HepG2 (cell line): ENCODE results near the gene NLE1. TPM values are rescaled to one million over a fixed set of nuclear protein-coding genes. Genes with fewer than 3 reads are reported as not detected.

Experiments used
- ATAC-seq: fragments of 200-7000 bp; cut with Tn5 transposase; 3 replicates; pipeline ENCODE4 v1.9.1; 2020; ENCODE audit warnings: mild to moderate bottlenecking, moderate library complexity
- BruUV-seq: library from RNA; stranded (reverse); fragments of 400-500 nt; replicated peaks from 2 replicates; lab custom pipeline; 2021; lab: Mats Ljungman, UMichigan
- CTCF ChIA-PET: fragments of 300-600 bp; formaldehyde crosslinking; extraction: SDS; loops from one replicate; lab custom pipeline; 2021; ENCODE audit warnings: low total read pairs, inconsistent platforms, low intra/inter-chr PET ratio; lab: Yijun Ruan, JAX
- POLR2A ChIA-PET: fragments of 350-600 bp; sonication (Branson Sonifier 250); formaldehyde crosslinking; loops from one replicate; lab custom pipeline; 2020; ENCODE audit warnings: antibody characterized with exemption, inconsistent platforms; lab: Yijun Ruan, JAX
- DNase-seq: peaks from one replicate; pipeline ENCODE4 v3.0.0-alpha.2; 2015; ENCODE audit warnings: low spot score
- FAIRE-seq: peaks from 3 replicates; lab custom pipeline; 2011; peaks lifted over from hg19 to GRCh38; lab: Jason Lieb, UNC
- H2AFZ ChIP-seq: one replicate; pipeline ENCODE4 v1.6.1; 2011; ENCODE audit warnings: low read length, inconsistent platforms
- H3K27ac ChIP-seq: fragments of 300-600 bp; 3 replicates; pipeline ENCODE4 v1.8.0; 2011; ENCODE audit warnings: mixed run types, mild to moderate bottlenecking, mixed read lengths, low read length, inconsistent platforms; ENCODE audit not compliant: insufficient read depth; ENCODE audit errors: extremely low read length
- H3K27me3 ChIP-seq, 2 experiments: fragments of 200-600 bp in 1 of 2; 2 replicates in 1 of 2; 3 replicates in 1 of 2; pipeline versions ENCODE4 v1.6.0 to v1.8.0; 2011; ENCODE audit warnings: low read length in 2 of 2, mild to moderate bottlenecking in 2 of 2, moderate library complexity in 2 of 2, inconsistent platforms in 1 of 2; ENCODE audit not compliant: insufficient read depth in 2 of 2, control insufficient read depth in 1 of 2
- H3K36me3 ChIP-seq, 2 experiments: fragments of 200-600 bp in 1 of 2; replicated peaks in 1 of 2; 2 replicates in 1 of 2; 3 replicates in 1 of 2; pipeline versions ENCODE4 v1.5.1 to v1.8.0; 2011; ENCODE audit warnings: low read length in 2 of 2, inconsistent platforms in 1 of 2; ENCODE audit not compliant: insufficient read depth in 2 of 2, control insufficient read depth in 1 of 2
- H3K4me1 ChIP-seq: 2 replicates; pipeline ENCODE4 v1.5.1; 2012; ENCODE audit warnings: low read length, inconsistent platforms; ENCODE audit not compliant: insufficient read depth
- H3K4me2 ChIP-seq: 2 replicates; pipeline ENCODE4 v1.6.0; 2011; ENCODE audit warnings: low read depth, low read length, inconsistent platforms
- H3K4me3 ChIP-seq, 3 experiments: fragments of 200-600 bp in 1 of 3; sonication (generic), shearing (Covaris generic) in 1 of 3; replicated peaks in 1 of 3; 2 replicates each; pipeline ENCODE4 v1.5.1; 2011 to 2016; ENCODE audit warnings: low read length in 3 of 3, inconsistent platforms in 2 of 3, low read depth in 2 of 3, mild to moderate bottlenecking in 2 of 3, control low read depth in 1 of 3, mixed read lengths in 1 of 3; ENCODE audit not compliant: insufficient read depth in 1 of 3
- H3K79me2 ChIP-seq: one replicate; pipeline ENCODE4 v1.6.1; 2011; ENCODE audit warnings: low read length, inconsistent platforms; ENCODE audit not compliant: insufficient read depth
- H3K9ac ChIP-seq: 2 replicates; pipeline ENCODE4 v1.6.0; 2011; ENCODE audit warnings: mild to moderate bottlenecking, low read depth, low read length, inconsistent platforms; ENCODE audit not compliant: insufficient read depth
- H3K9me3 ChIP-seq: 2 replicates; pipeline ENCODE4 v1.5.1; 2012; ENCODE audit warnings: mild to moderate bottlenecking, low read length
- H4K20me1 ChIP-seq: 2 replicates; pipeline ENCODE4 v1.6.0; 2011; ENCODE audit warnings: inconsistent platforms, mild to moderate bottlenecking, low read length, moderate library complexity; ENCODE audit not compliant: insufficient read depth
- ATAD3A ChIP-seq: sonication (generic); formaldehyde crosslinking; IDR thresholded peaks from 2 replicates; pipeline ENCODE4 v1.4.0; 2020; ENCODE audit warnings: missing genetic modification reagents
- CREB1 ChIP-seq, 2 experiments: fragments of 450-650 bp in 1 of 2; IDR thresholded peaks; 2 replicates each; pipeline ENCODE4 v1.6.1; 2016 to 2017; ENCODE audit warnings: control low read depth in 1 of 2, mild to moderate bottlenecking in 1 of 2, missing compliant biosample characterization in 1 of 2, missing genetic modification characterization in 1 of 2
- GFI1 ChIP-seq: sonication (generic); formaldehyde crosslinking; IDR thresholded peaks from 2 replicates; pipeline ENCODE4 v1.5.0; 2020; ENCODE audit warnings: missing genetic modification reagents, mild to moderate bottlenecking, borderline replicate concordance
- HOXA3 ChIP-seq: sonication (generic); formaldehyde crosslinking; IDR thresholded peaks from 2 replicates; pipeline ENCODE4 v1.5.0; 2020; ENCODE audit warnings: missing genetic modification reagents
- KDM6A ChIP-seq: IDR thresholded peaks from 2 replicates; pipeline ENCODE4 v1.6.1; 2016; ENCODE audit warnings: low read depth
- PITX1 ChIP-seq: sonication (generic); formaldehyde crosslinking; IDR thresholded peaks from 2 replicates; pipeline ENCODE4 v1.5.1; 2020; ENCODE audit warnings: mild to moderate bottlenecking, missing genetic modification reagents
- PTBP1 ChIP-seq: fragments of 200-400 bp; formaldehyde crosslinking; IDR thresholded peaks from 2 replicates; pipeline ENCODE4 v1.6.1; 2018; ENCODE audit warnings: low read length, low read depth; ENCODE audit not compliant: poor library complexity, severe bottlenecking
- ZFP36L1 ChIP-seq: sonication (generic); formaldehyde crosslinking; IDR thresholded peaks from 2 replicates; pipeline ENCODE4 v1.8.0; 2022; ENCODE audit warnings: mild to moderate bottlenecking, missing genetic modification reagents, moderate library complexity
- ZNF24 ChIP-seq: fragments of 450-650 bp; IDR thresholded peaks from 2 replicates; pipeline ENCODE4 v1.6.1; 2017; ENCODE audit warnings: antibody characterized with exemption, mild to moderate bottlenecking
- ZNF552 ChIP-seq: sonication (generic); formaldehyde crosslinking; IDR thresholded peaks from 2 replicates; pipeline ENCODE4 v1.9.0; 2022; ENCODE audit warnings: missing genetic modification reagents, mild to moderate bottlenecking, borderline replicate concordance
- ZNF747 ChIP-seq: sonication (generic); formaldehyde crosslinking; IDR thresholded peaks from 2 replicates; pipeline ENCODE4 v1.8.1; 2023; ENCODE audit warnings: missing genetic modification reagents, mild to moderate bottlenecking, borderline replicate concordance
- WGBS: methylation state at CpG from one replicate; pipeline ENCODE4 v1.1.6; 2017; ENCODE audit warnings: low lambda C conversion rate; 5-methylcytosine and 5-hydroxymethylcytosine counted together
- in situ Hi-C: cut with HindIII; loops from 2 replicates; pipeline ENCODE4 v1.10.0; 2017; ENCODE audit warnings: low pct_unique_long_range_greater_than_20kb; ENCODE audit not compliant: extremely low pct_ligation_motif_present
- intact Hi-C: fragments of 100-400 bp; cut with micrococcal nuclease; formaldehyde crosslinking; loops from one replicate; pipeline ENCODE4 v1.10.0; 2022; ENCODE audit not compliant: unreplicated experiment
- polyA plus RNA-seq, 8 experiments: library from polyadenylated mRNA; depleted of rRNA in 3 of 8; stranded (reverse) in 7 of 8; unstranded in 1 of 8; fragments of >200 nt; fragmentation: Illumina TruSeq in 4 of 8; extraction: Trizol in 4 of 8; gene quantifications; 2 replicates each; pipeline versions ENCODE4 v1.2.1 to v1.2.3, GENCODE V29; 2011 to 2016; ENCODE audit warnings: low read depth in 4 of 8, missing spikeins in 1 of 8, mixed read lengths in 1 of 8; ENCODE audit not compliant: insufficient read depth in 1 of 8
- total RNA-seq, 5 experiments: library from RNA; depleted of rRNA; stranded (reverse); fragments of >200 nt; fragmentation: Illumina TruSeq; extraction: Trizol; gene quantifications; 2 replicates each; pipeline ENCODE4 v1.2.3, GENCODE V29; 2016; ENCODE audit warnings: low read depth in 1 of 5
- TF ChIP-seq, protein P1 (sequence below): IDR thresholded peaks from 2 replicates; pipeline ENCODE4 v1.4.0; 2020; ENCODE audit warnings: mild to moderate bottlenecking, missing genetic modification reagents
- TF ChIP-seq, protein P2 (sequence below): IDR thresholded peaks from 2 replicates; pipeline ENCODE4 v1.6.1; 2016; ENCODE audit warnings: low read depth, control low read depth
- TF ChIP-seq, protein P3 (sequence below): sonication (generic); formaldehyde crosslinking; IDR thresholded peaks from 2 replicates; pipeline ENCODE4 v1.4.0; 2020; ENCODE audit warnings: missing genetic modification reagents
- TF ChIP-seq, protein P4 (sequence below): sonication (generic); formaldehyde crosslinking; IDR thresholded peaks from 2 replicates; pipeline ENCODE4 v1.5.0; 2020; ENCODE audit warnings: missing genetic modification reagents, mild to moderate bottlenecking, borderline replicate concordance

The NLE1 gene
- total and polyA plus RNA-seq, 2 of the 13 experiments (the other 11 are each of a cell fraction or from before 2014, with no cell fraction given), result 20.3 to 34.5 TPM

DNA sequence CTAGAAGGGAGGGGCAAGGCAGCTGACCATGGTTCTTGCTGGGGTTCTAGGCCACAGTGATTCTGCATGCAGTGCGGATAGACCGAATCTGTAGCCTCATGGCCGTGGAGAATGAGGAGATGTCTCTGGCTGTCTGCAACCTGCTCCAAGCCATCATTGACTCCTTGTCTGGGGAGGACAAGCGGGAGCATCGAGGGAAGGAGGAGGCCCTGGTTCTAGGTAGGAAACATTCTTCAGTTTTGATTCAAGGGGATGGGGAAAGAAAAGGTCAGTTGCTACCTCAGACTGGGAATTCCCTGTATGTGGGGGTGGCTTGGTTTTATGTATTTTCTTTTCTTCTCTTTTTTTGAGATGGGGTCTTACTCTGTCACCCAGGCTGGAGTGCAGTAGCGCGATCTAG is 13.1 kb upstream of the NLE1 start:
- Histone ChIP-seq H2AFZ (no peak overlapping the region), H3K4me3 (no peak overlapping the region), H3K27ac (no peak overlapping the region), H4K20me1 (no peaks in the 10 kb centered on the region), H3K36me3 (no peaks in the 10 kb centered on the region), H3K4me2 (no peak overlapping the region), H3K4me1 (no peaks in the 10 kb centered on the region), H3K9me3 (no peaks in the 10 kb centered on the region), H3K9ac (no peak overlapping the region), H3K27me3 (peaks cover 0 to 11% of the 10 kb centered on the region in 2 experiments; a peak in 2 of 5 replicates), H3K79me2 (no peaks in the 10 kb centered on the region)
- DNase-seq (no peak), ATAC-seq (no peak), FAIRE-seq (no peak)
- 0% methylated on average over 5 of the region's 7 CpGs for WGBS
- ChIA-PET POLR2A (no interaction called here), CTCF (no interaction called here)
- intact Hi-C loops (no loop called here), in situ Hi-C loops (no loop called here)
- BruUV-seq, result no TSS peak
- TF ChIP-seq, protein P1, sequence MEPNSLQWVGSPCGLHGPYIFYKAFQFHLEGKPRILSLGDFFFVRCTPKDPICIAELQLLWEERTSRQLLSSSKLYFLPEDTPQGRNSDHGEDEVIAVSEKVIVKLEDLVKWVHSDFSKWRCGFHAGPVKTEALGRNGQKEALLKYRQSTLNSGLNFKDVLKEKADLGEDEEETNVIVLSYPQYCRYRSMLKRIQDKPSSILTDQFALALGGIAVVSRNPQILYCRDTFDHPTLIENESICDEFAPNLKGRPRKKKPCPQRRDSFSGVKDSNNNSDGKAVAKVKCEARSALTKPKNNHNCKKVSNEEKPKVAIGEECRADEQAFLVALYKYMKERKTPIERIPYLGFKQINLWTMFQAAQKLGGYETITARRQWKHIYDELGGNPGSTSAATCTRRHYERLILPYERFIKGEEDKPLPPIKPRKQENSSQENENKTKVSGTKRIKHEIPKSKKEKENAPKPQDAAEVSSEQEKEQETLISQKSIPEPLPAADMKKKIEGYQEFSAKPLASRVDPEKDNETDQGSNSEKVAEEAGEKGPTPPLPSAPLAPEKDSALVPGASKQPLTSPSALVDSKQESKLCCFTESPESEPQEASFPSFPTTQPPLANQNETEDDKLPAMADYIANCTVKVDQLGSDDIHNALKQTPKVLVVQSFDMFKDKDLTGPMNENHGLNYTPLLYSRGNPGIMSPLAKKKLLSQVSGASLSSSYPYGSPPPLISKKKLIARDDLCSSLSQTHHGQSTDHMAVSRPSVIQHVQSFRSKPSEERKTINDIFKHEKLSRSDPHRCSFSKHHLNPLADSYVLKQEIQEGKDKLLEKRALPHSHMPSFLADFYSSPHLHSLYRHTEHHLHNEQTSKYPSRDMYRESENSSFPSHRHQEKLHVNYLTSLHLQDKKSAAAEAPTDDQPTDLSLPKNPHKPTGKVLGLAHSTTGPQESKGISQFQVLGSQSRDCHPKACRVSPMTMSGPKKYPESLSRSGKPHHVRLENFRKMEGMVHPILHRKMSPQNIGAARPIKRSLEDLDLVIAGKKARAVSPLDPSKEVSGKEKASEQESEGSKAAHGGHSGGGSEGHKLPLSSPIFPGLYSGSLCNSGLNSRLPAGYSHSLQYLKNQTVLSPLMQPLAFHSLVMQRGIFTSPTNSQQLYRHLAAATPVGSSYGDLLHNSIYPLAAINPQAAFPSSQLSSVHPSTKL, result no peak
- TF ChIP-seq ZNF24, result no peak
- no peak for TF ChIP-seq ZFP36L1
- no peak for TF ChIP-seq ZNF747 (CRISPR knock-in tag)
- no peak for TF ChIP-seq ZNF552 (CRISPR knock-in tag)
- TF ChIP-seq GFI1 (CRISPR knock-in tag), result no peak
- TF ChIP-seq, protein P2, sequence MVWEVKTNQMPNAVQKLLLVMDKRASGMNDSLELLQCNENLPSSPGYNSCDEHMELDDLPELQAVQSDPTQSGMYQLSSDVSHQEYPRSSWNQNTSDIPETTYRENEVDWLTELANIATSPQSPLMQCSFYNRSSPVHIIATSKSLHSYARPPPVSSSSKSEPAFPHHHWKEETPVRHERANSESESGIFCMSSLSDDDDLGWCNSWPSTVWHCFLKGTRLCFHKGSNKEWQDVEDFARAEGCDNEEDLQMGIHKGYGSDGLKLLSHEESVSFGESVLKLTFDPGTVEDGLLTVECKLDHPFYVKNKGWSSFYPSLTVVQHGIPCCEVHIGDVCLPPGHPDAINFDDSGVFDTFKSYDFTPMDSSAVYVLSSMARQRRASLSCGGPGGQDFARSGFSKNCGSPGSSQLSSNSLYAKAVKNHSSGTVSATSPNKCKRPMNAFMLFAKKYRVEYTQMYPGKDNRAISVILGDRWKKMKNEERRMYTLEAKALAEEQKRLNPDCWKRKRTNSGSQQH, result no peak
- TF ChIP-seq KDM6A (CRISPR knock-in tag), result no peak
- TF ChIP-seq, protein P3, sequence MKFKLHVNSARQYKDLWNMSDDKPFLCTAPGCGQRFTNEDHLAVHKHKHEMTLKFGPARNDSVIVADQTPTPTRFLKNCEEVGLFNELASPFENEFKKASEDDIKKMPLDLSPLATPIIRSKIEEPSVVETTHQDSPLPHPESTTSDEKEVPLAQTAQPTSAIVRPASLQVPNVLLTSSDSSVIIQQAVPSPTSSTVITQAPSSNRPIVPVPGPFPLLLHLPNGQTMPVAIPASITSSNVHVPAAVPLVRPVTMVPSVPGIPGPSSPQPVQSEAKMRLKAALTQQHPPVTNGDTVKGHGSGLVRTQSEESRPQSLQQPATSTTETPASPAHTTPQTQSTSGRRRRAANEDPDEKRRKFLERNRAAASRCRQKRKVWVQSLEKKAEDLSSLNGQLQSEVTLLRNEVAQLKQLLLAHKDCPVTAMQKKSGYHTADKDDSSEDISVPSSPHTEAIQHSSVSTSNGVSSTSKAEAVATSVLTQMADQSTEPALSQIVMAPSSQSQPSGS, result no peak
- TF ChIP-seq HOXA3 (CRISPR knock-in tag), result no peak
- no peak for TF ChIP-seq PITX1 (CRISPR knock-in tag)
- TF ChIP-seq, protein P4, sequence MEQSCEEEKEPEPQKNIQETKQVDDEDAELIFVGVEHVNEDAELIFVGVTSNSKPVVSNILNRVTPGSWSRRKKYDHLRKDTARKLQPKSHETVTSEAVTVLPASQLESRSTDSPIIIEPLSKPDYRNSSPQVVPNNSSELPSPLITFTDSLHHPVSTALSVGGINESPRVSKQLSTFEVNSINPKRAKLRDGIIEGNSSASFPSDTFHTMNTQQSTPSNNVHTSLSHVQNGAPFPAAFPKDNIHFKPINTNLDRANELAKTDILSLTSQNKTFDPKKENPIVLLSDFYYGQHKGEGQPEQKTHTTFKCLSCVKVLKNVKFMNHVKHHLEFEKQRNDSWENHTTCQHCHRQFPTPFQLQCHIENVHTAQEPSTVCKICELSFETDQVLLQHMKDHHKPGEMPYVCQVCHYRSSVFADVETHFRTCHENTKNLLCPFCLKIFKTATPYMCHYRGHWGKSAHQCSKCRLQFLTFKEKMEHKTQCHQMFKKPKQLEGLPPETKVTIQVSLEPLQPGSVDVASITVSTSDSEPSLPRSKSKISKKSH (CRISPR knock-in tag), result no peak
- no peak for TF ChIP-seq CREB1 (IDR thresholded peaks at IDR 0.05)
- no peak for TF ChIP-seq CREB1 (CRISPR knock-in tag; IDR thresholded peaks at IDR 0.05)
- no peak for TF ChIP-seq PTBP1
- TF ChIP-seq ATAD3A (CRISPR knock-in tag), result no peak
